Ovary (tissue), 3 donors: ENCODE measurements around the gene NDUFS8.

Experiments
- CTCF ChIP-seq, 3 donors: fragments of 450-650 bp in 2 of 3; fragments of 200-600 bp in 1 of 3; IDR thresholded peaks; one replicate each; pipeline versions ENCODE4 v1.5.1 to v1.8.0; 2016 to 2022; ENCODE audit warnings: antibody characterized with exemption in 3 of 3, mild to moderate bottlenecking in 1 of 3
- POLR2A ChIP-seq: fragments of 450-650 bp; IDR thresholded peaks from one replicate; pipeline ENCODE4 v1.6.1; 2017; ENCODE audit warnings: antibody characterized with exemption, mild to moderate bottlenecking, moderate library complexity
- donor health status: DM: no; HTN: no; CAD: no.

DNA sequence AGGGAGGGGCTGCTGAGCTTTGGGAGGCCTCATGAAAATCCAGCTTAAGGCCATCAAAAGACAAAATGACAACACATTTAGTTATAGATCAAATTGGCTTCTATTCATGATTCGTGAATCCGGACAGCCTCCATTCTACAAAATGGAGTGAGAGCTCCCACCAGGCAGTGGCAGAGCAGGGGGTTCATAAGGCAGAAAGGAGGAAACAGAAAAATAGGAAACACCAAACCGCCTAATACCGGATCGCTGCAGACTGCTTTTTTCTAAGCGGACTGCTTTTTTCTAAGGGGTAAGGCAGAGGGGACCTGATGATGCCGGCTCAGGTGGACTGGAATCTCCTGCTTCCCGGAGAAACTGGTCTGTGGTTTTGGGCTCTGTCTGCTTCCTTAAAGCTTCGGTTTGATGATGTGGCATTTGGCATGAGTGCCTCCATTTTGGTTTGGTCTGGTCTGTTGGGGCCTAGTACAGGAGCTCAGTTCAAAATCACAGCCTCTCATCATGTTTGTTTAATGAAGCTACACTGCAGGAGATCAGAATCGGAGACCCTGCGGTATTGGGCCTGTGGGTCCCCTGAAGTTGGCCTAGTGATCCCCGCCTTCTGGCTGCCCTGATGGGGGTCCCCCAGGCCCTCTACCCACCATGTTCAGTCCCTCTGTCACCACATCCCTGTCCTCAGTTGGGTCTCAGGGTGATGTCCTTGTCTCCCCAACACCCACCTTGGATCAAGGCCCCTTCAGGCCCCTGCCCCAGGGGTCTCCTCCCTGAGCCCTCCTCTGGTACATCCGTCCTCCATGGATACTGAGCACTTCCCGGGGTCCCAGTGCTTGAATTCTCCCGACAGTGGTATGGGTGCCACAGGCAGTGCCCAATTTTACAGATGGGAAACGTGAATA lies 19.2 kb upstream of the NDUFS8 start:
- no peak for TF ChIP-seq CTCF (IDR thresholded peaks at IDR 0.05)
- TF ChIP-seq POLR2A: no peak
